ENCODE measurements around the gene NUP188. TPM values are rescaled to one million over a fixed set of nuclear protein-coding genes. Genes with fewer than 3 reads are reported as not detected.
A peak's percentile ranks its signal among the peaks of the same experiment; 100 is the strongest.

The NUP188 gene
- total and polyA plus RNA-seq, 2 of the 13 experiments (the other 11 are each of a cell fraction or from before 2014, with no cell fraction given): 28.0 to 38.5 TPM

GRCh38 chr9:128910906-128911305, 36.6 kb upstream of the NUP188 start:
- peaks cover 29 to 53% of the 10 kb centered on the region in 2 experiments for H3K36me3 ChIP-seq (replicated peaks in 1 of 2; ENCODE audit: control insufficient read depth in 1 of 2, insufficient read depth in 2 of 2, low read length in 2 of 2)
- H3K79me2 ChIP-seq (ENCODE audit: insufficient read depth, low read length): peaks cover 9% of the 10 kb centered on the region
- H3K27me3 ChIP-seq (ENCODE audit: control insufficient read depth in 1 of 2, insufficient read depth in 2 of 2, low read length in 2 of 2): no peaks in the 10 kb centered on the region
- H3K4me3 ChIP-seq (replicated peaks in 1 of 3; ENCODE audit: insufficient read depth in 1 of 3, low read depth in 2 of 3, low read length in 3 of 3): no peak overlapping the region
- POLR2A ChIA-PET: interaction anchor here (0.6 to 2.8 kb wide), 3 partner anchors 12 to 34 kb away, joined by 3 to 14 read pairs (median 3); no protein-coding TSS in a partner anchor
- WGBS (ENCODE audit: low lambda C conversion rate): 90% methylated on average over 2 of the region's 6 CpGs
- FAIRE-seq (no peak), DNase-seq (ENCODE audit: low spot score) (no peak), ATAC-seq (no peak)
- H3K27ac ChIP-seq (ENCODE audit: extremely low read length, insufficient read depth, low read length): peak overlapping the region; percentile 70
- intact Hi-C loops (cut with micrococcal nuclease; ENCODE audit: unreplicated experiment) (no loop called here), in situ Hi-C loops (cut with HindIII; ENCODE audit: extremely low pct_ligation_motif_present, low pct_unique_long_range_greater_than_20kb) (no loop called here)
- TF ChIP-seq ZFP41 (CRISPR knock-in tag; IDR thresholded peaks at IDR 0.05; ENCODE audit: borderline replicate concordance): no peak
- no peak for TF ChIP-seq MXD1 (CRISPR knock-in tag; IDR thresholded peaks at IDR 0.05)
- no peak for TF ChIP-seq SATB2 (CRISPR knock-in tag; IDR thresholded peaks at IDR 0.05)
- no peak for TF ChIP-seq HNRNPK (IDR thresholded peaks at IDR 0.05; ENCODE audit: low read depth, low read length, poor library complexity, severe bottlenecking)
- TF ChIP-seq ZNF510 (CRISPR knock-in tag; IDR thresholded peaks at IDR 0.05; ENCODE audit: low read depth): no peak
- TF ChIP-seq CERS6 (CRISPR knock-in tag; IDR thresholded peaks at IDR 0.05): no peak
- no peak for TF ChIP-seq ZNF773 (CRISPR knock-in tag; IDR thresholded peaks at IDR 0.05; ENCODE audit: borderline replicate concordance)
- TF ChIP-seq ZNF557 (CRISPR knock-in tag; IDR thresholded peaks at IDR 0.05): no peak
- no peak for TF ChIP-seq ETS1 (CRISPR knock-in tag; IDR thresholded peaks at IDR 0.05)
- no peak for TF ChIP-seq JUN (CRISPR knock-in tag; IDR thresholded peaks at IDR 0.05)
- no peak for TF ChIP-seq SRF (IDR thresholded peaks at IDR 0.05; ENCODE audit: low read depth, low read length)
- no peak for TF ChIP-seq ZNF652 (CRISPR knock-in tag; IDR thresholded peaks at IDR 0.05; ENCODE audit: borderline replicate concordance, low read depth)
- TF ChIP-seq TERF1 (CRISPR knock-in tag; IDR thresholded peaks at IDR 0.05): no peak
- no peak for TF ChIP-seq ZSCAN9 (CRISPR knock-in tag; IDR thresholded peaks at IDR 0.05; ENCODE audit: borderline replicate concordance)
- no peak for TF ChIP-seq ZNF615 (CRISPR knock-in tag; IDR thresholded peaks at IDR 0.05; ENCODE audit: borderline replicate concordance)
- TF ChIP-seq CAMTA2 (CRISPR knock-in tag; IDR thresholded peaks at IDR 0.05; ENCODE audit: borderline replicate concordance): no peak
- TF ChIP-seq ZNF567 (CRISPR knock-in tag; IDR thresholded peaks at IDR 0.05; ENCODE audit: borderline replicate concordance): no peak
- no peak for TF ChIP-seq FOSL1 (CRISPR knock-in tag; IDR thresholded peaks at IDR 0.05; ENCODE audit: borderline replicate concordance)
- TF ChIP-seq SNRNP70 (IDR thresholded peaks at IDR 0.05; ENCODE audit: low read depth, low read length): no peak
- no peak for TF ChIP-seq TBL1XR1 (IDR thresholded peaks at IDR 0.05; ENCODE audit: borderline replicate concordance, low read length, partially characterized antibody)
- H3K4me1 ChIP-seq (ENCODE audit: insufficient read depth, low read length): peaks cover 65% of the 10 kb centered on the region
- H3K9ac ChIP-seq (ENCODE audit: insufficient read depth, low read depth, low read length): no peak overlapping the region
- CTCF ChIA-PET (ENCODE audit: low intra/inter-chr PET ratio, low total read pairs): no interaction called here
- BruUV-seq (replicated peaks): no TSS peak
- no peaks in the 10 kb centered on the region for H3K9me3 ChIP-seq (ENCODE audit: low read length)
- no peak overlapping the region for H3K4me2 ChIP-seq (ENCODE audit: low read depth, low read length)
- no peaks in the 10 kb centered on the region for H4K20me1 ChIP-seq (ENCODE audit: insufficient read depth, low read length)
- H2AFZ ChIP-seq (ENCODE audit: low read length): no peak overlapping the region

Measured in HepG2 (cell line).